ENCODE measurements around the gene PIEZO1. TPM values are rescaled to one million over a fixed set of nuclear protein-coding genes. Genes with fewer than 3 reads are reported as not detected.

Gene PIEZO1, protein sequence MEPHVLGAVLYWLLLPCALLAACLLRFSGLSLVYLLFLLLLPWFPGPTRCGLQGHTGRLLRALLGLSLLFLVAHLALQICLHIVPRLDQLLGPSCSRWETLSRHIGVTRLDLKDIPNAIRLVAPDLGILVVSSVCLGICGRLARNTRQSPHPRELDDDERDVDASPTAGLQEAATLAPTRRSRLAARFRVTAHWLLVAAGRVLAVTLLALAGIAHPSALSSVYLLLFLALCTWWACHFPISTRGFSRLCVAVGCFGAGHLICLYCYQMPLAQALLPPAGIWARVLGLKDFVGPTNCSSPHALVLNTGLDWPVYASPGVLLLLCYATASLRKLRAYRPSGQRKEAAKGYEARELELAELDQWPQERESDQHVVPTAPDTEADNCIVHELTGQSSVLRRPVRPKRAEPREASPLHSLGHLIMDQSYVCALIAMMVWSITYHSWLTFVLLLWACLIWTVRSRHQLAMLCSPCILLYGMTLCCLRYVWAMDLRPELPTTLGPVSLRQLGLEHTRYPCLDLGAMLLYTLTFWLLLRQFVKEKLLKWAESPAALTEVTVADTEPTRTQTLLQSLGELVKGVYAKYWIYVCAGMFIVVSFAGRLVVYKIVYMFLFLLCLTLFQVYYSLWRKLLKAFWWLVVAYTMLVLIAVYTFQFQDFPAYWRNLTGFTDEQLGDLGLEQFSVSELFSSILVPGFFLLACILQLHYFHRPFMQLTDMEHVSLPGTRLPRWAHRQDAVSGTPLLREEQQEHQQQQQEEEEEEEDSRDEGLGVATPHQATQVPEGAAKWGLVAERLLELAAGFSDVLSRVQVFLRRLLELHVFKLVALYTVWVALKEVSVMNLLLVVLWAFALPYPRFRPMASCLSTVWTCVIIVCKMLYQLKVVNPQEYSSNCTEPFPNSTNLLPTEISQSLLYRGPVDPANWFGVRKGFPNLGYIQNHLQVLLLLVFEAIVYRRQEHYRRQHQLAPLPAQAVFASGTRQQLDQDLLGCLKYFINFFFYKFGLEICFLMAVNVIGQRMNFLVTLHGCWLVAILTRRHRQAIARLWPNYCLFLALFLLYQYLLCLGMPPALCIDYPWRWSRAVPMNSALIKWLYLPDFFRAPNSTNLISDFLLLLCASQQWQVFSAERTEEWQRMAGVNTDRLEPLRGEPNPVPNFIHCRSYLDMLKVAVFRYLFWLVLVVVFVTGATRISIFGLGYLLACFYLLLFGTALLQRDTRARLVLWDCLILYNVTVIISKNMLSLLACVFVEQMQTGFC (N-terminal part only)
- total RNA-seq (2021; fragmentation: NEBNext Ultra II Directional; extraction: Animal tissue kit (Norgen Biotek cat#: 25700)), result 100 to 1,000 TPM; 238 to 293 (median 264) TPM
- long read RNA-seq, transcript PIEZO1-208 (7 exons, 2,884 nt), result major isoform, 6 of 46 reads
- long read RNA-seq, partial matches to known transcripts, result 33 of 46 reads
- long read RNA-seq, other reads (novel, unspliced or antisense), result 6 of 46 reads

DNA sequence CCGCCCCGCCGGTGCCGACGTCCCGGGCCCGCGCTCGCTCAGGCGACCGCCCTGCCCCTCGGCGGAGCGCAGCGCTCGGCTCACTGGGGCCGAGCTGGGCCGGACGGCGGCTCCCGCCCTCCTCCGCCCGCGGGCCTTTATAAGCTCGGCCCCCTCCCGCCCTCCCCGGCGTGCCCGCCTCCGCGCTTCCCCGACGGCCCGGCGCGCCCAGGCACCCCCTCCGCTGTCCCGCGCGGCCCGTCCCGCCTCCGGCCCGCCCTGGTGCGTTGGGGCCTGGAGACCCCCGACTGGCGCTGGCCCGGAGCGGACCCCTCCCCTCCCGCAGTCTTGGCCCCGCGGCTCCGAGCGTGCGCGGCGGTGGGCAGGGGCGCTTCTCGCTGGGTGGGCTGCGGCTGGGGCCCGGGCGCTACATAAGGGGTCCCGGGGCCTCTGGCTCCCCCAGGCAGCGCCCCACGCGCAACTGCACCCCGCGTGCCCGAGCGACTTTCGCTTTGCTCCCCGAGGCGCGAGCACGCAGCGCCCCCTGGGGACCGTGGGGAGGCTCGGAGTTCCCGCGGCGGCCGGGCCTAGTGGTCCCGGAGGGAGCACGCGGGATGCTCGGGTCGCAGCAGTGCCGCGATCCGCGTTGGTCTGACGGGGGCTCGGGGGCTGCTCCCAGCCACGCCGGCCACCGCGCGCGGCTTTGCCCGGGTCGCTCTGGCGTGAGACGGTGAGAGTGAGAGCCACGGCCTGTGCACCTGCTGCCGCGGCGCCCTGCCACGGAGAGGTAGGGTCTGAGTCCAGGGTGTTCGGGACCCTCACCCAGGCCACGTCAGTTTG lies at the start of gene PIEZO1:
PIEZO1 (minus strand) TSS at position 115 of the 819 bp plus-strand sequence. CDS start 256 bp downstream, outside the sequence.
- H3K27ac Mint-ChIP-seq, result peak within 1 kb of the TSS; percentile 88
- TF ChIP-seq, protein P1, sequence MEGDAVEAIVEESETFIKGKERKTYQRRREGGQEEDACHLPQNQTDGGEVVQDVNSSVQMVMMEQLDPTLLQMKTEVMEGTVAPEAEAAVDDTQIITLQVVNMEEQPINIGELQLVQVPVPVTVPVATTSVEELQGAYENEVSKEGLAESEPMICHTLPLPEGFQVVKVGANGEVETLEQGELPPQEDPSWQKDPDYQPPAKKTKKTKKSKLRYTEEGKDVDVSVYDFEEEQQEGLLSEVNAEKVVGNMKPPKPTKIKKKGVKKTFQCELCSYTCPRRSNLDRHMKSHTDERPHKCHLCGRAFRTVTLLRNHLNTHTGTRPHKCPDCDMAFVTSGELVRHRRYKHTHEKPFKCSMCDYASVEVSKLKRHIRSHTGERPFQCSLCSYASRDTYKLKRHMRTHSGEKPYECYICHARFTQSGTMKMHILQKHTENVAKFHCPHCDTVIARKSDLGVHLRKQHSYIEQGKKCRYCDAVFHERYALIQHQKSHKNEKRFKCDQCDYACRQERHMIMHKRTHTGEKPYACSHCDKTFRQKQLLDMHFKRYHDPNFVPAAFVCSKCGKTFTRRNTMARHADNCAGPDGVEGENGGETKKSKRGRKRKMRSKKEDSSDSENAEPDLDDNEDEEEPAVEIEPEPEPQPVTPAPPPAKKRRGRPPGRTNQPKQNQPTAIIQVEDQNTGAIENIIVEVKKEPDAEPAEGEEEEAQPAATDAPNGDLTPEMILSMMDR (IDR thresholded peaks at IDR 0.05), result peak; percentile 95
- H3K4me3 Mint-ChIP-seq, result peak within 1 kb of the TSS; percentile 92
- no peaks in the 10 kb centered on the region for H3K9me3 Mint-ChIP-seq
- H3K36me3 Mint-ChIP-seq (ENCODE audit: low read depth), result peaks cover 8% of the 10 kb centered on the region; the same call in 1 of the 2 replicates
- peaks cover 34% of the 10 kb centered on the region for H3K4me1 Mint-ChIP-seq (ENCODE audit: low read depth)
- peak; percentile 35 for DNase-seq
- H3K27me3 Mint-ChIP-seq (ENCODE audit: insufficient read depth), result peaks cover 4% of the 10 kb centered on the region; the same call in 1 of the 2 replicates

DNA sequence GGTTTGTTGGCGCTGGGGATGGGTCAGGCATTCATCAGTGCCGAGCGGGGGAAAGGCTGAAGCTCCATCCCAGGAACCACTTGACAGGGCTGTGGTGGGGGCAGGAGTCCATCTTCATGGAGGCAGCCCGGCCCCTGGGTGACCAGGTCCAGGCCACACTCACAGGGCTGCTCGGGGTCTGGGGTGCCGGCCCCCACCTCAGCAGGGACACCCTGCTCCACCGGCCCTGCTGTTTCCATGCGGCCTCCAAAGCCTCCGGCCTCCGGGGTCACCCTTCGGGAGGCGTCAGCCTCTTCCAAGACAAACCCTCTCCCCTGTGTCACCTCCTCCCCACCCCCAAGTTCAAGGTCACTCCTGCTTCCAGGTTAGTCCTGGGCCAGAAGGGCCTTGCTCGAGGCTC lies 49.6 kb upstream of the PIEZO1 start:
- no peaks in the 10 kb centered on the region for H3K36me3 Mint-ChIP-seq (ENCODE audit: low read depth)
- H3K27me3 Mint-ChIP-seq (ENCODE audit: insufficient read depth), result no peaks in the 10 kb centered on the region
- TF ChIP-seq, protein P1 (IDR thresholded peaks at IDR 0.05), result no peak
- H3K9me3 Mint-ChIP-seq, result no peaks in the 10 kb centered on the region
- DNase-seq, result no peak
- no peak overlapping the region for H3K4me3 Mint-ChIP-seq
- H3K27ac Mint-ChIP-seq, result no peak overlapping the region
- no peaks in the 10 kb centered on the region for H3K4me1 Mint-ChIP-seq (ENCODE audit: low read depth)

DNA sequence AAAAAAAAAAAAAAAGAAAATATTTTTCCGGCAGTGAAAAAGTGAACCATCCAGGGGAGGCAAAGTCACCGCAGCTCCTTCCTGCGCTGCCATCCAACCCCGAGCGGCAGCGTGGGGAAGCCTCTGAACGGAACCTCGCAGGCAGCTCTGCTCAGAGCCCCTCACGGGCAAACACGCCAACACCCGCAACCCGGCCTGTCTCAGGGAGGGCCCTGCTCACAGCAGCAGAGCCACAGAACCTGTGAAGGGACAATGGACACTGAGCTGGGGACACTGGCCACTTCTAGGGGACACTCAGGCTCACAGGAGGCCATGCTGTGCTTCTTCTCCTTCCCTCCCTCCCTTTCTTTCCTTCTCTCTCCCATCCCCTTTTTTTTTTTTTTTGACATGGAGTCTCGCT lies 48.1 kb upstream of the PIEZO1 start:
- TF ChIP-seq, protein P1 (IDR thresholded peaks at IDR 0.05), result no peak
- no peak overlapping the region for H3K27ac Mint-ChIP-seq
- no peaks in the 10 kb centered on the region for H3K9me3 Mint-ChIP-seq
- no peak overlapping the region for H3K4me3 Mint-ChIP-seq
- DNase-seq, result no peak
- no peaks in the 10 kb centered on the region for H3K27me3 Mint-ChIP-seq (ENCODE audit: insufficient read depth)
- no peaks in the 10 kb centered on the region for H3K4me1 Mint-ChIP-seq (ENCODE audit: low read depth)
- H3K36me3 Mint-ChIP-seq (ENCODE audit: low read depth), result no peaks in the 10 kb centered on the region

DNA sequence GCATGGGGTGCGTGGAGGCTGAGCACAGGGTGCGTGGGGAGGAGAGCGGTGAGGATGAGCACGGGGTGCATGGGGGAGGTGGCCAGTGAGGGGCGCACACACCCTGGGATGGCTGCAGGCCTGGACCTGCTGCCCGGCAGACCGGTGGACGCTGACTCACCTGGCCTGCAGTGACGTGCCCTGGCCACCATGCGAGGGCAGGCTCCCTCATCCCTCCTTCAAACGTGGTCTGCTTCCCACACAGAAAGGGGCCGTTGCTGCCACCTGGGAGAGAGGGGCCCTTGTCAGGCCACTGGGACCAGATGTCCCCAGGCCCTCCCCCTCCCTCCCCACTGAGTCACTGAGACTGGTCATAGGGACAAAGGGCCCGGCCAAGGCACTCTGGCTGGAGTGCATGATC lies 46.8 kb upstream of the PIEZO1 start:
- DNase-seq, result peak; percentile 8

More for the DNA sequence above, 46.8 kb upstream of the PIEZO1 start:
- H3K9me3 Mint-ChIP-seq, result no peaks in the 10 kb centered on the region
- TF ChIP-seq, protein P1 (IDR thresholded peaks at IDR 0.05), result peak; percentile 29
- no peaks in the 10 kb centered on the region for H3K36me3 Mint-ChIP-seq (ENCODE audit: low read depth)
- no peak overlapping the region for H3K27ac Mint-ChIP-seq
- H3K4me3 Mint-ChIP-seq, result no peak overlapping the region
- H3K27me3 Mint-ChIP-seq (ENCODE audit: insufficient read depth), result no peaks in the 10 kb centered on the region
- H3K4me1 Mint-ChIP-seq (ENCODE audit: low read depth), result no peaks in the 10 kb centered on the region
